Body of pancreas (tissue), 4 donors: ENCODE measurements around the gene MID1.

Experiments
- POLR2A ChIP-seq, 3 donors: fragments of 450-650 bp; IDR thresholded peaks; one replicate each; pipeline ENCODE4 v1.6.1; 2016; ENCODE audit warnings: antibody characterized with exemption in 3 of 3, mild to moderate bottlenecking in 2 of 3
- TF ChIP-seq, protein P1 (sequence below), 7 experiments: fragments of 450-650 bp in 4 of 7; fragments of 200-600 bp in 3 of 7; sonication (generic) in 3 of 7; IDR thresholded peaks; one replicate each; pipeline ENCODE4 v1.5.1; 2016 to 2019; ENCODE audit warnings: antibody characterized with exemption in 7 of 7

DNA sequence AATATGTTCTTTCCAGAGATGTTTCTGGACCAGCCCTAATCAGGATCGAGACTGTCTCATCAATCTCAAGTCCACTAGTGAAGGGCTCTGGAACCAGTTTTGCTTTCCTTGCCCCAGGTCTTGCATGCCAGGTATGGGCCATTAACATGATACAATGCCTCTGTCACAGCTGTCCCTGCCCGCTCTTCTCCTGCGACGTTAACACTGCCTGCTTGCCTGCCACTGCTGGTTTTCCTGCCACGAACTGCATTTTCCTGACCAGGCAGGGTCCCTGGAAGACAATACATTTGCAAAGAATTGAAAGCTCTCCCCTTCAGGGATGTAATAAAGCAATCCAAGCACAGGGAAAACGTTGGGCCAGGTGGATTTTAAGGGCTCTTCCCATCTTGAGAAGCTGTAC is 200.3 kb downstream of the MID1 start:
- TF ChIP-seq, protein P1, sequence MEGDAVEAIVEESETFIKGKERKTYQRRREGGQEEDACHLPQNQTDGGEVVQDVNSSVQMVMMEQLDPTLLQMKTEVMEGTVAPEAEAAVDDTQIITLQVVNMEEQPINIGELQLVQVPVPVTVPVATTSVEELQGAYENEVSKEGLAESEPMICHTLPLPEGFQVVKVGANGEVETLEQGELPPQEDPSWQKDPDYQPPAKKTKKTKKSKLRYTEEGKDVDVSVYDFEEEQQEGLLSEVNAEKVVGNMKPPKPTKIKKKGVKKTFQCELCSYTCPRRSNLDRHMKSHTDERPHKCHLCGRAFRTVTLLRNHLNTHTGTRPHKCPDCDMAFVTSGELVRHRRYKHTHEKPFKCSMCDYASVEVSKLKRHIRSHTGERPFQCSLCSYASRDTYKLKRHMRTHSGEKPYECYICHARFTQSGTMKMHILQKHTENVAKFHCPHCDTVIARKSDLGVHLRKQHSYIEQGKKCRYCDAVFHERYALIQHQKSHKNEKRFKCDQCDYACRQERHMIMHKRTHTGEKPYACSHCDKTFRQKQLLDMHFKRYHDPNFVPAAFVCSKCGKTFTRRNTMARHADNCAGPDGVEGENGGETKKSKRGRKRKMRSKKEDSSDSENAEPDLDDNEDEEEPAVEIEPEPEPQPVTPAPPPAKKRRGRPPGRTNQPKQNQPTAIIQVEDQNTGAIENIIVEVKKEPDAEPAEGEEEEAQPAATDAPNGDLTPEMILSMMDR (IDR thresholded peaks at IDR 0.05), result no peak
- no peak for TF ChIP-seq POLR2A (IDR thresholded peaks at IDR 0.05)
